ENCODE measurements around the gene SHH.

- TF ChIP-seq EP300 (IDR thresholded peaks at IDR 0.05) (no peak), CTCF (IDR thresholded peaks at IDR 0.05) (no peak)
Measured at GRCh38 chr7:155793720-155794119, 18.5 kb downstream of the SHH start.
